ENCODE data around the gene GBF1. TPM values are rescaled to one million over a fixed set of nuclear protein-coding genes. Genes with fewer than 3 reads are reported as not detected.

The GBF1 gene
- total and polyA plus RNA-seq, 2 of the 13 experiments (the other 11 are each of a cell fraction or from before 2014, with no cell fraction given) = 17.1 to 21.9 TPM

GRCh38 chr10:102399217-102400021 is 154.1 kb downstream of the GBF1 start (continued):
- TF ChIP-seq TSC22D2 (CRISPR knock-in tag; IDR thresholded peaks at IDR 0.05; ENCODE audit: borderline replicate concordance) = peak; percentile 96; the same call in 1 of the 2 replicates
- TF ChIP-seq SALL1 (CRISPR knock-in tag; IDR thresholded peaks at IDR 0.05) = peak; percentile 82
- TF ChIP-seq ZBTB34 (CRISPR knock-in tag; IDR thresholded peaks at IDR 0.05) = no peak
- peak; percentile 65; the same call in 1 of the 2 replicates for TF ChIP-seq GFI1 (CRISPR knock-in tag; IDR thresholded peaks at IDR 0.05; ENCODE audit: borderline replicate concordance)
- no peak for TF ChIP-seq SIX4 (CRISPR knock-in tag; IDR thresholded peaks at IDR 0.05)
- no peak for TF ChIP-seq ZNF3 (CRISPR knock-in tag; IDR thresholded peaks at IDR 0.05)
- peak; percentile 86; the same call in 1 of the 2 replicates for TF ChIP-seq ZSCAN21 (CRISPR knock-in tag; IDR thresholded peaks at IDR 0.05; ENCODE audit: borderline replicate concordance)
- no peak for TF ChIP-seq TEF (CRISPR knock-in tag; IDR thresholded peaks at IDR 0.05)
- TF ChIP-seq, protein P1, sequence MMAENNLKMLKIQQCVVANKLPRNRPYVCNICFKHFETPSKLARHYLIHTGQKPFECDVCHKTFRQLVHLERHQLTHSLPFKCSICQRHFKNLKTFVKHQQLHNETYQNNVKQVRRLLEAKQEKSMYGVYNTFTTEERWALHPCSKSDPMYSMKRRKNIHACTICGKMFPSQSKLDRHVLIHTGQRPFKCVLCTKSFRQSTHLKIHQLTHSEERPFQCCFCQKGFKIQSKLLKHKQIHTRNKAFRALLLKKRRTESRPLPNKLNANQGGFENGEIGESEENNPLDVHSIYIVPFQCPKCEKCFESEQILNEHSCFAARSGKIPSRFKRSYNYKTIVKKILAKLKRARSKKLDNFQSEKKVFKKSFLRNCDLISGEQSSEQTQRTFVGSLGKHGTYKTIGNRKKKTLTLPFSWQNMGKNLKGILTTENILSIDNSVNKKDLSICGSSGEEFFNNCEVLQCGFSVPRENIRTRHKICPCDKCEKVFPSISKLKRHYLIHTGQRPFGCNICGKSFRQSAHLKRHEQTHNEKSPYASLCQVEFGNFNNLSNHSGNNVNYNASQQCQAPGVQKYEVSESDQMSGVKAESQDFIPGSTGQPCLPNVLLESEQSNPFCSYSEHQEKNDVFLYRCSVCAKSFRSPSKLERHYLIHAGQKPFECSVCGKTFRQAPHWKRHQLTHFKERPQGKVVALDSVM (CRISPR knock-in tag; IDR thresholded peaks at IDR 0.05) = peak; percentile 44; the same call in 1 of the 2 replicates
- no peak for TF ChIP-seq PRDM4 (CRISPR knock-in tag; IDR thresholded peaks at IDR 0.05; ENCODE audit: borderline replicate concordance)
- TF ChIP-seq HNRNPUL1 (IDR thresholded peaks at IDR 0.05; ENCODE audit: low read depth, low read length) = no peak
- peak; percentile 97 for TF ChIP-seq HIVEP1 (CRISPR knock-in tag; IDR thresholded peaks at IDR 0.05)
- peak; percentile 88; the same call in 1 of the 2 replicates for TF ChIP-seq ZNF691 (CRISPR knock-in tag; IDR thresholded peaks at IDR 0.05; ENCODE audit: borderline replicate concordance, low read depth)
- TF ChIP-seq PATZ1 (CRISPR knock-in tag; IDR thresholded peaks at IDR 0.05) = peak; percentile 93
- no peak for TF ChIP-seq ZFP82 (CRISPR knock-in tag; IDR thresholded peaks at IDR 0.05; ENCODE audit: borderline replicate concordance)
- peak; percentile 67; the same call in 1 of the 2 replicates for TF ChIP-seq PITX1 (CRISPR knock-in tag; IDR thresholded peaks at IDR 0.05)
- TF ChIP-seq ZFP90 (CRISPR knock-in tag; IDR thresholded peaks at IDR 0.05; ENCODE audit: borderline replicate concordance) = no peak
